Coronary artery (tissue), 2 donors: ENCODE measurements around the gene PLSCR4.
"Not testable (repeated sequence)": the region's sequence is repeated elsewhere in the genome, so short reads cannot be mapped to it uniquely, and the experiment has no call there.

Experiments
- DNase-seq: peaks from one replicate; pipeline ENCODE4 v3.0.0-alpha.2; 2017; ENCODE audit warnings: low spot score
- H3K27ac ChIP-seq, 2 donors: fragments of 200-600 bp; sonication (generic); one replicate each; pipeline ENCODE4 v1.5.1; 2016 to 2019
- H3K4me3 ChIP-seq: fragments of 200-600 bp; sonication (generic); 2 replicates; pipeline ENCODE4 v1.5.1; 2016; ENCODE audit warnings: mild to moderate bottlenecking, moderate library complexity
- TF ChIP-seq, protein P1 (sequence below): fragments of 200-600 bp; sonication (generic); IDR thresholded peaks from one replicate; pipeline ENCODE4 v1.5.1; 2019; ENCODE audit warnings: antibody characterized with exemption

Gene PLSCR4, protein sequence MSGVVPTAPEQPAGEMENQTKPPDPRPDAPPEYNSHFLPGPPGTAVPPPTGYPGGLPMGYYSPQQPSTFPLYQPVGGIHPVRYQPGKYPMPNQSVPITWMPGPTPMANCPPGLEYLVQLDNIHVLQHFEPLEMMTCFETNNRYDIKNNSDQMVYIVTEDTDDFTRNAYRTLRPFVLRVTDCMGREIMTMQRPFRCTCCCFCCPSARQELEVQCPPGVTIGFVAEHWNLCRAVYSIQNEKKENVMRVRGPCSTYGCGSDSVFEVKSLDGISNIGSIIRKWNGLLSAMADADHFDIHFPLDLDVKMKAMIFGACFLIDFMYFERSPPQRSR

DNA sequence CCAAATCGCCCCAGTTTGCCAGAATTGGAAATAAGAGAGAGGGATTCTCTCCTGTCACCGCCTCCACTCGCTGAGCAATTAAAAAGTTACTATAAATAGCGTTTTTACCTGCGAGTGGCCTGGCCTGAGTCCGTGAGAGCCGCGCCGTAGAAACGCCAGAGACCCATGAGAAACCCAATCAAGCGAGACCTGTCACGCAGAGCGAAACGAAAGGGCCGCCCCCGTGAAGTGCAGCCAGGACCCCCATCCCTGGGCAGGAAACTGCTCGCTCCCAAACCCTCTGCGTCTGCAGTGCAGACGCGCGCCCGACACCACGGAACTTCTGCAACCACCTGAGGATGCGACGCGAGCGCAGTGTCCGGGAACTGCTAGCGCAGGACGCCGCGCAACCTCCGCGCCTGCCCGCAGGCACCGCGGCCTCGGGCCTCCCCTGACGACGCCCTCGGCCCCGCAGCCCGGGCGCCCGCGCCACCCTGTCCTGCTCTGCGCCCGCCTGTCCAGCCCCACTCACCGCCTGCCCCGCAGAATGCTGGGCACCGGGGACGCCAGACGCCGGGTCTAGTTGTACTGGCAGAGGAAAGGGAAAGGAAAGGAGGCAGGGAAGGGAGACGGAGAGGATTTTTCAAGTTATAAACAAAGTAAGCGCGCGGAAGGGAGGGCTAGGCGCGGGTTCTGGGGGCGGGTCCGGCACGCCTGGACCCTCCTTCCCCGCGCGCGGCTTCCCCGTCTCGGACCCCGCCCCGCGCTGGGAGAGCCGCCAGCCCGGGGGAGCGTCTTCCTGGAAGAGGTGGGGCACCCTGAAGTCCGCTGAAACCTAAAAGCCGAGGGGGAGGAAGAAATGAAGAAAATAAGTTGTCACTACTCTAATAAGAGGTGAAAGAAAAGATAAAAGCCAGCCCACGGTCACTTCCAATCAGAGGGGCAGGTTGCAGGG is at the start of gene PLSCR4:
Gene PLSCR4, minus strand, starts transcription at position 657 of the 934 bp plus-strand sequence. CDS start 29,034 bp downstream, outside the sequence.
- TF ChIP-seq, protein P1, sequence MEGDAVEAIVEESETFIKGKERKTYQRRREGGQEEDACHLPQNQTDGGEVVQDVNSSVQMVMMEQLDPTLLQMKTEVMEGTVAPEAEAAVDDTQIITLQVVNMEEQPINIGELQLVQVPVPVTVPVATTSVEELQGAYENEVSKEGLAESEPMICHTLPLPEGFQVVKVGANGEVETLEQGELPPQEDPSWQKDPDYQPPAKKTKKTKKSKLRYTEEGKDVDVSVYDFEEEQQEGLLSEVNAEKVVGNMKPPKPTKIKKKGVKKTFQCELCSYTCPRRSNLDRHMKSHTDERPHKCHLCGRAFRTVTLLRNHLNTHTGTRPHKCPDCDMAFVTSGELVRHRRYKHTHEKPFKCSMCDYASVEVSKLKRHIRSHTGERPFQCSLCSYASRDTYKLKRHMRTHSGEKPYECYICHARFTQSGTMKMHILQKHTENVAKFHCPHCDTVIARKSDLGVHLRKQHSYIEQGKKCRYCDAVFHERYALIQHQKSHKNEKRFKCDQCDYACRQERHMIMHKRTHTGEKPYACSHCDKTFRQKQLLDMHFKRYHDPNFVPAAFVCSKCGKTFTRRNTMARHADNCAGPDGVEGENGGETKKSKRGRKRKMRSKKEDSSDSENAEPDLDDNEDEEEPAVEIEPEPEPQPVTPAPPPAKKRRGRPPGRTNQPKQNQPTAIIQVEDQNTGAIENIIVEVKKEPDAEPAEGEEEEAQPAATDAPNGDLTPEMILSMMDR: no peak
- H3K27ac ChIP-seq: peak within 1 kb of the TSS; percentile 97 to 99
- DNase-seq: peak; percentile 85
- H3K4me3 ChIP-seq: peak within 1 kb of the TSS; percentile 98

DNA sequence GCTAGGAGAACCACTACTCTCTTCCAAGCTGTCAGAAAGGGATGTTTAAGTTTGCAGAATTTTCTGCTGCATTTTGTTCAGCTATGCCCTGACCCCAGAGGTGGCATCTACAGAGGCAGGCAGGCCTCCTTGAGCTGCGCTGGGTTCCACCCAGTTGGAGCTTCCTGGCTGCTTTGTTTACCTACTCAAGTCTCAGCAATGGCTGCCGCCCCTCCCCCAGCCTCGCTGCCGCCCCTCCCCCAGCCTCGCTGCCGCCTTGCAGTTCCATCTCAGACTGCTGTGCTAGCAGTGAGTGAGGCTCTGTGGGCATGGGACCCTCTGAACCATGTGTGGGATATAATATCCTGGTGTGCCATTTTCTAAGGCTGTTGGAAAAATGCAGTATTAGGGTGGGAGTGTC is 42.5 kb upstream of the PLSCR4 start:
- not testable (repeated sequence) for H3K27ac ChIP-seq, DNase-seq, H3K4me3 ChIP-seq

DNA sequence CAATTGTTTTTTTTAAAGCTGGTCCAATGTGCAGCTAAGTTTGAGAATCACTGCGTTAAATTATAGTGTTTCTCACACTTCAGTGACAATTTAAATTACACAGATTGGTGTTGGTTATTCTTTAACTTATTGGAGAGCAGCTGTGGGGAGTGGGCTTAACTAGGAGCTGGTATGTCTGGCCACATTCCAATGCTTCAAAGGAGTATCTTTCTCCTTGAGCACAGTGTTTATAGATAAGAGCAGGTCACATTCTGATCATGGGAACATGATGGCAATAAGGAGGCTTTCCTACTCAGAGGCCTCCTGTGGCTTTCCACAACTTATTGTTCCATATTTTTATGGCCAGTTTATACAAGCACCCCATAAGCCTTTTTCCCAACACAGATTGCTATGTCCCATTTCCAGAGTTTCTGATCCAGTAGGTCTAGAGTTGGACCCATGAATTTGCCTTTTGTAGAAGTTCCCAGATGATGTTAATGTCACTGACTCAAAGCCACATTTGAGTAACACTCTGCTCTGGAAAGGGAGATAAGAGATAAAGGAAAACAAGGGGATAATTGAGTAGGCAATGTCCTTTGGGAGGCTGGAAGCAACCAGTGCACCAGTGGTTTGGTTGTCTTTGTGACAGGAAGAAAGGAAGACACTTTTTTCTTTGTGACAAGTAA is 33.0 kb upstream of the PLSCR4 start:
- DNase-seq: no peak
- no peak overlapping the region for H3K4me3 ChIP-seq
- TF ChIP-seq, protein P1: no peak
- no peak overlapping the region for H3K27ac ChIP-seq

DNA sequence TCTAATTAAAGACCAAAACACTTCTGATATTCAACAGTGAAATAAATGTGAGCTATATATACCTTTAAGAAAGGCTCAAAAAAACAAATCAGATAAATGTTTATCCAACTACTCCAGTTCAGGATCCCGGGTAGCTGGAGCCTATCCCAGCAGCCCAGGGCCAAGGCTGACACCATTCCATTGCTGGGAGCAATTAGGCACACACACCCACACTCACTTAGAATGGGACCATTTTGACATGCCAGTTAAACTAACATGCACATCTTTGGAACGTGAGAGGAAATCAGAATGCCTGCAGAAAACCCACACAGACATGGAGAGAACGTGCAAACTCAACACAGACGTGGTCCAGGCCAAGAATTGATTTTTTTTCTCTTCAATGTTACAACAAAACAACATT is 30.0 kb upstream of the PLSCR4 start:
- TF ChIP-seq, protein P1: no peak

DNA sequence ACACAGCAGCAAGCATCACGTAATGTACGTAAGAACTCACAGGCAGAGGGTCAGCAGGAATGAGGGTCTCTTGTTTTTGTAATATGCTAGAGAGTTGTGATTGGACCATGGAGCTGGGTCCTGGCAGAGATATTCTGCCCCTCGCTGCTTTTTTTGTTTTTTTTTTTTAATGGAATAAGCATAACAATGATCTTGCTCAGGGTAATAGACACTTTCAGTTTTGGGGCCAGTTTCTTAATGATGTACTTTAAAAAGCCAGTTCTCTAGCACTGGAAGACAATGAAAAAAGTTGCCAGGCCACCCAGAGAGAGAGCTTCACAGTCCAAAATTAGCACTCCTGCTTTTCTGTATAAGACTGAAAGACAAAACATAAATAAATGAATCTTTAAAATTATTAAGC is 29.0 kb upstream of the PLSCR4 start:
- TF ChIP-seq, protein P1: no peak
- no peak for DNase-seq
- Histone ChIP-seq H3K27ac (no peak overlapping the region), H3K4me3 (no peak overlapping the region)

More for the DNA sequence above, 30.0 kb upstream of the PLSCR4 start:
- Histone ChIP-seq H3K27ac (no peak overlapping the region), H3K4me3 (no peak overlapping the region)
- DNase-seq: no peak

DNA sequence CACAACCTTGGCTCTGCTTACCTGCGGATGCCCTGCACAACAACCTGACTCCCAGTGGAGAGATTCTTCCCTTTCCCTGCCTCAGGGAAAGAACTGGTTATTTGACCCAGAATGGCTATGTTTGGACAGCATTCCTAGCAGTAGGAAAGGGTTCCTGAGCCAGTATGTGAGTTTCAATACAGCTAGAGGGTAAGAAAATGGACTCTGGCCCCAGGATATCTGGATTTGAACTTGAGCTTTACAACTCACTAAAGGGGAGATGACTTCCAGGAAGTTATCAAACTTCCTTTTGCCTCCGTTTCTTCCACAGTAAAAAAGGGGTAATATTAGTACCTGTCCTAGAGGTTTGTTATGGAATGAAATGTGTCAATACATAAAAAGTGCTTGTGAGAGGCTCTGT is 28.1 kb upstream of the PLSCR4 start:
- TF ChIP-seq, protein P1: no peak
- peak overlapping the region in 1 of 2 donors; percentile 64 for H3K27ac ChIP-seq
- DNase-seq: no peak

DNA sequence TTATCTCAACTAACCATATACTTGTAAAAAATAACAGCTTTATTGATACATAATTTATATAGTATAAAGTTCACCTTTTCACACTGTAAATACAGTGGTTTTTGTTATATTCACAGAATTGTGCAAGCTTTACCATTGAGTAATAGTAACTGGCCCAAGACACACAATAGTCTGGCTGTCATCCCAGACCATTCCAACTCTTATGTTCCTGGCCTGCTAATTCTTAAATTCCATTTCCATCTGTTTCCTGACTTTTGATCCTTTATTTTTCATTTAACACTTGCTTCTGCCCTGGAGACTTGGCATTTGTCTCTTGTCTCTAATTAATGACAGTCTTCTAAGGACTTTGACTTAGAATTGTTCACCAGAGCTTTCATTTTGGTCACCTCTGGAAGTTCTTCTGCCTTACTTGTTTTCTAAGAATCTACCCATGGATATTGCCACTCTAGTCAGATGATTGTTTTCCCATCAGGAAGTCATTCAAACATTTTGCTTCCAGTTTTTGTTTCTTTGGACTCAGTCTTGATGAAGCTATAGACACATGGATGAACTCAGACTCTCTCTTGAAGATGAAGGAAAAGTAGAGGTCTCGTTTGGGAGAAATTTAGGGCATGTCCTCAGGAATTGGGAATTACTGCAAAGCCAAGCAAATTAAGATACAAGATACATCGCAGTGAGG is 27.2 kb upstream of the PLSCR4 start:
- Histone ChIP-seq H3K27ac (peak overlapping the region in 1 of 2 donors; percentile 64), H3K4me3 (peak overlapping the region; percentile 0)
- DNase-seq: no peak
- TF ChIP-seq, protein P1: no peak

More for the DNA sequence above, 28.1 kb upstream of the PLSCR4 start:
- no peak overlapping the region for H3K4me3 ChIP-seq
